22Rv1 (cell line): ENCODE data around the gene SBF2.

ENCODE experiments used
- CTCF ChIP-seq: fragments of 450-650 bp; IDR thresholded peaks from 2 replicates; pipeline ENCODE4 v1.5.1; 2017; ENCODE audit warnings: mild to moderate bottlenecking
- ZFX ChIP-seq: fragments of 450-650 bp; IDR thresholded peaks from 2 replicates; pipeline ENCODE4 v1.6.1; 2017; ENCODE audit warnings: antibody characterized with exemption, borderline replicate concordance

GRCh38 chr11:9735919-9736318 is 558.1 kb downstream of the SBF2 start:
- TF ChIP-seq CTCF = no peak
- no peak for TF ChIP-seq ZFX
